Subcutaneous adipose tissue (tissue), 4 donors: ENCODE measurements around the gene AKAP6. TPM values are rescaled to one million over a fixed set of nuclear protein-coding genes. Genes with fewer than 3 reads are reported as not detected.

Source experiments
- total RNA-seq, 4 donors: library from RNA; depleted of rRNA; stranded (reverse); fragments of >200 nt; gene quantifications; one replicate each; pipeline ENCODE4 v1.1.0, GENCODE V29; 2016
- TF ChIP-seq, protein P1 (sequence below): fragments of 450-650 bp; IDR thresholded peaks from one replicate; pipeline ENCODE4 v1.5.1; 2016; ENCODE audit warnings: low read depth, mild to moderate bottlenecking, control low read depth, antibody characterized with exemption, moderate library complexity

Gene AKAP6
- total RNA-seq, 4 donors from 2014 or later = 0.65 to 6.5 (median 1.2) TPM

DNA sequence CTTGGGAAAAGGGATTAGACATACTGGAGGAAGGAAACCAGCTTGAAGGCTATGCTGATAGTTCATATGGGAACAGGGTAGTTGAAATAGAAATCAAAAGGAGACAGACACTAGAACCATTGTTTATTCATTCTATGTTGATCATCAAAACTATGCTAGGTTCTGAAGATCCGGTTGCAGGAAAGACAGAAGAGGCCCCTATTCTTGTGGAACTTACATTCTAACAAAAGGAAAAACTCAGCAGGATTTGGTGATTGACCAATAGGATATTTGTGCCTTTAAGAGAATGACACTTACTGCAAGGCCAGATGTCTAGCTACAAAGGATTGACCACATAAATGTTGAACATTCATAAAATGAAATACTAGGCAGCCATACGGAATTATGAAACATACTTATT, 179.2 kb downstream of the AKAP6 start:
- TF ChIP-seq, protein P1, sequence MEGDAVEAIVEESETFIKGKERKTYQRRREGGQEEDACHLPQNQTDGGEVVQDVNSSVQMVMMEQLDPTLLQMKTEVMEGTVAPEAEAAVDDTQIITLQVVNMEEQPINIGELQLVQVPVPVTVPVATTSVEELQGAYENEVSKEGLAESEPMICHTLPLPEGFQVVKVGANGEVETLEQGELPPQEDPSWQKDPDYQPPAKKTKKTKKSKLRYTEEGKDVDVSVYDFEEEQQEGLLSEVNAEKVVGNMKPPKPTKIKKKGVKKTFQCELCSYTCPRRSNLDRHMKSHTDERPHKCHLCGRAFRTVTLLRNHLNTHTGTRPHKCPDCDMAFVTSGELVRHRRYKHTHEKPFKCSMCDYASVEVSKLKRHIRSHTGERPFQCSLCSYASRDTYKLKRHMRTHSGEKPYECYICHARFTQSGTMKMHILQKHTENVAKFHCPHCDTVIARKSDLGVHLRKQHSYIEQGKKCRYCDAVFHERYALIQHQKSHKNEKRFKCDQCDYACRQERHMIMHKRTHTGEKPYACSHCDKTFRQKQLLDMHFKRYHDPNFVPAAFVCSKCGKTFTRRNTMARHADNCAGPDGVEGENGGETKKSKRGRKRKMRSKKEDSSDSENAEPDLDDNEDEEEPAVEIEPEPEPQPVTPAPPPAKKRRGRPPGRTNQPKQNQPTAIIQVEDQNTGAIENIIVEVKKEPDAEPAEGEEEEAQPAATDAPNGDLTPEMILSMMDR = no peak

DNA sequence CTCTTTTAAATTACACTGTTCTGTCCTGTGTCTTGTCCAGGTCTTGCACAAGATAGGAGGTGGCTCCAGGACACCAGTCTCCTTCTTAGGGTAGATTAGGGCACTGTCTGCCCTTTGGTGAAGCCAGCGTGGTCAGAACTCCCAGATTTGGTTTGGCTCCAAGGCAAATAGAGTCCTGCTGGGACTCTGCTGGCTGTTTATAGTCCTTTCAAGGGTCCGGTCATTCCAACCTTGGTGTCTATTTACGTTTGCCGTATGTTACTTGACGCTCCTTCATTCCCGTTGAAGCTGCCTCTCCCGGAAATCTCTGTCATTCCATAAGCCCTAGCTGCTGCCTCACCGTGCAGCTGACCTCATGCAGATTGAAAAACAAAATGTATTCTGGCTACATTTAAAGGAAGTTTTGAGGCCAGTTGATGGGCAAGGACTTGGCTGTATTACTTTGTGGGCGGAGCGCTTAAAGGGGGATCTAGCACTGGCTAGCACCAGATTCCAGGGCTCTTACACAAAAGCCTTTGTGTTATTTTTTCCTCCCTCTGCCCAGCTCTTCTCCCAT, 180.6 kb downstream of the AKAP6 start:
- TF ChIP-seq, protein P1 = no peak

DNA sequence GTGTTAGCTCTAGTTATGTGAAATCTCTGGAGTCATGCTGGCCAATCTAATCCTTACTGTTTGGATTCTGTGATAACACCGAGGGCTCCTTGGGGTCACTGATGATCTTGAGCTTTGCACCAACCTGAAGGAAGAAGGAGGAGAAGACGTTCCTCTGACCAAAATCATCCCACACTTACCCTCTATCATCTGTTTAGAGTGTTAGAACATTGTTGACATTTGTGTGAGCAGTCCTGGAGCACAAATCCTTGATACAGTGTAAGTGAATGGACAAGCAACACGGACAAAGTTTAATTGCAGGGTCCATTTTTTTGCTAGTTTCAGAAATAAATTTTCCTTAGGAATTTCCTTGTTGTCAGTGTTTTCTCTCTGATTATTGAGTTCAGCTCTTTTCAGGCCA, 181.7 kb downstream of the AKAP6 start:
- TF ChIP-seq, protein P1 = no peak

DNA sequence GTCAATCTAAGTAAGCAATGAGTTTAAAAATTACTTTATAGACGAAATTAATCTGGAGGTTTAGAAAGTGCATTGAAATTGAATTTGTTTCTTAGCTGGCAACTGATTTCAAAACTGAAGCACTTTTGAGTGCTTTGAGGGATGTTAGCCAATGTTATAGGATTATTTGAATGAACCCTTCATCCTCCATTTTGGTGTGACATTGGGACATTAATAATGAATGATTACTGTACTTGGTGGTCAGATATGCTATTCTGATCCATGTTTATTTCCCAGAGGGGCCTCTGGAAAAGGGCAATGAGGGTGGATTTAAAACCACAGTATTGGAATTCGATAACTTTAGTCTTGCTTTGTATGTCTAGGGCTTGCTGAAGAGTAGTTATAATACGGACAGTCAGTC, 183.2 kb downstream of the AKAP6 start:
- TF ChIP-seq, protein P1 = no peak

DNA sequence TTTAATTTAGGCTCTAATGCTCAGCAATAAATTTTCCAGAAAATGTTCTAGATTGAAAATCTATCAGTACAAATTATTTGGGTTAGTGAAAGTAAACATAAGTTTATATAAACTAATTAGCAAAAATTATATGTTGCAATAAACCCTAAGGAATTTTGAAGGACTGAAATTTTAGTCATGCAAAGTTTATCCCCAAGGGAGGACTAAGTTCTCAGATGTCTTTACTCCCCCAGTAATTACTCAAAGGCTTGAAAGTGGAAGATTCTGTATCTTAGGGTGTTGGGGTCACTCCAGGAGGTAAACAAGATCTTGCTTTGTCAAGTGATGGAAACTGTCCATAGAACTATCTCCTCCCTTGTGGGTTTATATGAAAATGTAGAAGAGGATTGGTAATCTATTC, 183.7 kb downstream of the AKAP6 start:
- TF ChIP-seq, protein P1 = no peak

DNA sequence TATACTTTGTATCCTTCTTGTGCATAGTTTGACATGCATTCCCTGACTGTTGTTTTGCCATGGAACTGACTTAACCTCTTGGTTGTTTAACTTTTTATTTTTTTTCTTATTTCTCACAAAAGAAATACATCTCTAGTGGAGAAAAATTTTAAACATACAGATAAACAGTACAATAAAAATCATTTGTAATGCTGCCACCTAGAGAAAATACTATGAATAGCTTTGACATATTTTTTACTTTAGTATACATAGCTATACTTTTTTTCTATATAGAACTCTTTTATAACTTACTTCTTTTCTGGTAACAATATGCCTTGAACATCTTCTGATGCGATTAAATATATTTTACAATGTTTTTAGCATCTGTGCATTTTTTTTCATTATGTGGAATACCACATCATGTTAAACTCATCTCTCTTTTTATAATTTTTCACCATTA, 184.5 kb downstream of the AKAP6 start:
- TF ChIP-seq, protein P1 = no peak

DNA sequence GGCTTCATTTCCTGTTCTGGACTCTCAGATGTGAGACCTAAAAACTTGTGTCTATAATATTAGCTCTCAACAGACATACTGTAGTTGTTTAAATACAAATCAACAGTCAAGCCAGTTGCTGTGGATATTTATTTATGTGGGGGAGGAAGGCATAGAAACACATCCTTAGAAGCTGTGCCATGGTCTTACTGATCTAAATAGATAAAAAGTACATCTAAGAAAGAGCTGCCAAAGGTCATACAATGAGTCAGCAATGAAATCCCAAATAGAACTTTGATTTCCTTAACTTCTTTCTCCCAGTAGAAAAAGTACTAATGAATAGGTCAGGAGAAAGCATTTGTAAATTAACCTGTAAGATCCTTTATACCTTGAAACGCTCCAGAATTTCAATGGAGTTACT, 185.1 kb downstream of the AKAP6 start:
- TF ChIP-seq, protein P1 = no peak
